ENCODE measurements around the gene IL1RAP.

GRCh38 chr3:190496859-190497258, 17.0 kb upstream of the IL1RAP start:
- no peak for TF ChIP-seq CTCF (IDR thresholded peaks at IDR 0.05)
- no peak for TF ChIP-seq POLR2AphosphoS5 (IDR thresholded peaks at IDR 0.05)
- TF ChIP-seq EP300 (IDR thresholded peaks at IDR 0.05; ENCODE audit: low read depth) = no peak
- TF ChIP-seq POLR2A (IDR thresholded peaks at IDR 0.05) = no peak
